Trophoblast cell (in vitro differentiated cells and primary cell): ENCODE measurements around the gene MPP3.

ENCODE experiments used
- DNase-seq, 2 donors: peaks; one replicate each; pipeline ENCODE4 v3.0.0-alpha.2; 2016
- H2AFZ ChIP-seq: 2 replicates; pipeline ENCODE4 v1.6.1; 2013; ENCODE audit warnings: low read length, moderate library complexity, mild to moderate bottlenecking; ENCODE audit not compliant: insufficient read depth, poor library complexity
- H2AK5ac ChIP-seq: 2 replicates; pipeline ENCODE4 v1.6.1; 2013; ENCODE audit warnings: mild to moderate bottlenecking, low read length
- H2BK120ac ChIP-seq: 2 replicates; pipeline ENCODE4 v1.6.1; 2013; ENCODE audit warnings: low read length, mild to moderate bottlenecking, moderate library complexity; ENCODE audit not compliant: insufficient read depth, poor library complexity
- H2BK12ac ChIP-seq: 2 replicates; pipeline ENCODE4 v1.6.1; 2013; ENCODE audit warnings: mild to moderate bottlenecking, low read length, moderate library complexity
- H2BK5ac ChIP-seq: 2 replicates; pipeline ENCODE4 v1.6.1; 2013; ENCODE audit warnings: low read length, low read depth, moderate library complexity, mild to moderate bottlenecking; ENCODE audit not compliant: poor library complexity
- H3K14ac ChIP-seq: 2 replicates; pipeline ENCODE4 v1.6.1; 2013; ENCODE audit warnings: mild to moderate bottlenecking, low read length
- H3K18ac ChIP-seq: 2 replicates; pipeline ENCODE4 v1.6.1; 2013; ENCODE audit warnings: mild to moderate bottlenecking, low read length
- H3K23ac ChIP-seq: 2 replicates; pipeline ENCODE4 v1.6.1; 2013; ENCODE audit warnings: low read length
- H3K27ac ChIP-seq: 2 replicates; pipeline ENCODE4 v1.5.1; 2013; ENCODE audit warnings: low read depth, mild to moderate bottlenecking, inconsistent platforms, low read length, moderate library complexity
- H3K27me3 ChIP-seq: 2 replicates; pipeline ENCODE4 v1.6.1; 2013; ENCODE audit warnings: inconsistent platforms, mild to moderate bottlenecking, low read length, moderate library complexity; ENCODE audit not compliant: insufficient read depth
- H3K36me3 ChIP-seq, 2 experiments: 1 replicate in 1 of 2; 2 replicates in 1 of 2; pipeline ENCODE4 v1.6.1; 2013; ENCODE audit warnings: low read length in 2 of 2, mild to moderate bottlenecking in 2 of 2, moderate library complexity in 1 of 2; ENCODE audit not compliant: insufficient read depth in 2 of 2, control insufficient read depth in 1 of 2
- H3K4ac ChIP-seq: 2 replicates; pipeline ENCODE4 v1.6.1; 2013; ENCODE audit warnings: low read depth, mild to moderate bottlenecking, low read length, moderate library complexity
- H3K4me1 ChIP-seq, 2 experiments: 1 replicate in 1 of 2; 2 replicates in 1 of 2; pipeline ENCODE4 v1.6.1; 2013; ENCODE audit warnings: low read length in 2 of 2, mild to moderate bottlenecking in 2 of 2, moderate library complexity in 1 of 2; ENCODE audit not compliant: insufficient read depth in 2 of 2, control insufficient read depth in 1 of 2
- H3K4me2 ChIP-seq: 2 replicates; pipeline ENCODE4 v1.6.1; 2013; ENCODE audit warnings: inconsistent platforms, mild to moderate bottlenecking, low read length, moderate library complexity
- H3K4me3 ChIP-seq: 2 replicates; pipeline ENCODE4 v1.5.1; 2013; ENCODE audit warnings: mild to moderate bottlenecking, low read depth, low read length, inconsistent platforms
- H3K79me1 ChIP-seq: one replicate; pipeline ENCODE4 v1.6.1; 2013; ENCODE audit warnings: low read length
- H3K79me2 ChIP-seq: 2 replicates; pipeline ENCODE4 v1.6.1; 2013; ENCODE audit warnings: low read length, mild to moderate bottlenecking; ENCODE audit not compliant: control insufficient read depth, insufficient read depth, poor library complexity
- H3K9ac ChIP-seq: 2 replicates; pipeline ENCODE4 v1.6.1; 2013; ENCODE audit warnings: mild to moderate bottlenecking, low read length
- H3K9me3 ChIP-seq: 2 replicates; pipeline ENCODE4 v1.6.1; 2013; ENCODE audit warnings: low read depth, mild to moderate bottlenecking, control low read depth, inconsistent platforms, low read length; ENCODE audit not compliant: insufficient read depth
- H4K12ac ChIP-seq: 2 replicates; pipeline ENCODE4 v1.6.1; 2013; ENCODE audit warnings: low read depth, mild to moderate bottlenecking, low read length, moderate library complexity
- H4K8ac ChIP-seq: 2 replicates; pipeline ENCODE4 v1.6.1; 2013; ENCODE audit warnings: low read depth, mild to moderate bottlenecking, low read length, moderate library complexity
- H4K91ac ChIP-seq: one replicate; pipeline ENCODE4 v1.6.1; 2013; ENCODE audit warnings: low read depth, mild to moderate bottlenecking, low read length, moderate library complexity
- WGBS: extraction: QIAGEN DNeasy Blood & Tissue Kit; methylation state at CpG from one replicate; pipeline ENCODE4 v1.1.7; 2013; ENCODE audit warnings: missing lambda C conversion rate; ENCODE audit not compliant: insufficient read length, insufficient coverage; ENCODE audit errors: extremely low coverage; 5-methylcytosine and 5-hydroxymethylcytosine counted together

MPP3 gene

GRCh38 chr17:43779145-43780125 is 53.5 kb downstream of the MPP3 start:
- Histone ChIP-seq H2AK5ac (no peak overlapping the region), H3K23ac (no peak overlapping the region), H2BK120ac (peak overlapping the region; percentile 40), H3K4me1 (peaks cover 4 to 6% of the 10 kb centered on the region in 2 experiments), H3K9me3 (no peaks in the 10 kb centered on the region), H3K27me3 (no peaks in the 10 kb centered on the region), H3K79me2 (peaks cover 11% of the 10 kb centered on the region), H2BK5ac (no peak overlapping the region), H3K9ac (peak overlapping the region; percentile 75), H4K8ac (peak overlapping the region; percentile 77), H3K4ac (no peak overlapping the region), H3K14ac (peak overlapping the region; percentile 67), H4K91ac (peak overlapping the region; percentile 59), H3K4me2 (peak overlapping the region; percentile 92), H3K4me3 (peak overlapping the region; percentile 86), H3K79me1 (peaks cover 16% of the 10 kb centered on the region), H3K18ac (peak overlapping the region; percentile 63), H2AFZ (peak overlapping the region; percentile 74), H3K27ac (peak overlapping the region; percentile 95), H4K12ac (peak overlapping the region; percentile 43), H2BK12ac (no peak overlapping the region), H3K36me3 (peaks cover 15 to 22% of the 10 kb centered on the region in 2 experiments)
- no peak for DNase-seq
- whole genome bisulfite sequencing = no CpG with 5 or more reads among the region's 26 CpGs

- H3K27me3 ChIP-seq = no peaks in the 10 kb centered on the region
- H4K8ac ChIP-seq = peak within 1 kb of the TSS; percentile 99
- H3K4me1 ChIP-seq = peaks cover 4 to 6% of the 10 kb centered on the region in 2 experiments
- peak within 1 kb of the TSS; percentile 74 for H2AFZ ChIP-seq
- peak; percentile 98 to 99 for DNase-seq
- peaks cover 16% of the 10 kb centered on the region for H3K79me1 ChIP-seq
- peak within 1 kb of the TSS; percentile 62 for H2BK12ac ChIP-seq
- H4K91ac ChIP-seq = peak within 1 kb of the TSS; percentile 97
- H3K27ac ChIP-seq = peak within 1 kb of the TSS; percentile 95
- H3K4me3 ChIP-seq = peak within 1 kb of the TSS; percentile 86
- H3K9ac ChIP-seq = peak within 1 kb of the TSS; percentile 75
- H4K12ac ChIP-seq = peak within 1 kb of the TSS; percentile 98
- H3K14ac ChIP-seq = peak within 1 kb of the TSS; percentile 99
- no peak within 1 kb of the TSS for H3K23ac ChIP-seq
- peak within 1 kb of the TSS; percentile 98 for H3K4ac ChIP-seq
- H2BK5ac ChIP-seq = peak within 1 kb of the TSS; percentile 99
- peak within 1 kb of the TSS; percentile 95 for H2AK5ac ChIP-seq
- H2BK120ac ChIP-seq = peak within 1 kb of the TSS; percentile 99
- no peaks in the 10 kb centered on the region for H3K9me3 ChIP-seq
- H3K4me2 ChIP-seq = peak within 1 kb of the TSS; percentile 92
- H3K18ac ChIP-seq = peak within 1 kb of the TSS; percentile 100
- H3K79me2 ChIP-seq = peaks cover 11% of the 10 kb centered on the region
- peaks cover 23 to 28% of the 10 kb centered on the region in 2 experiments for H3K36me3 ChIP-seq
- WGBS = no CpG with 5 or more reads among the region's 100 CpGs
Observed at GRCh38 chr17:43778337-43779144, 54.4 kb downstream of the MPP3 start, which contains the start of gene DUSP3. DUSP3 (minus strand) TSS chr17:43778977; CDS start chr17:43778924, 53 bp downstream.

GRCh38 chr17:43774304-43775250 is 58.4 kb downstream of the MPP3 start:
- no peak for DNase-seq
- Histone ChIP-seq H3K79me2 (peaks cover 11% of the 10 kb centered on the region), H4K12ac (no peak overlapping the region), H3K4ac (no peak overlapping the region), H3K4me3 (no peak overlapping the region), H2BK120ac (no peak overlapping the region), H3K9me3 (peaks cover 1% of the 10 kb centered on the region), H3K9ac (no peak overlapping the region), H2BK5ac (no peak overlapping the region), H3K4me1 (peaks cover 4 to 6% of the 10 kb centered on the region in 2 experiments), H2BK12ac (no peak overlapping the region), H3K27me3 (no peaks in the 10 kb centered on the region), H2AFZ (no peak overlapping the region), H3K4me2 (no peak overlapping the region), H3K23ac (no peak overlapping the region), H3K18ac (no peak overlapping the region), H3K27ac (no peak overlapping the region), H3K36me3 (peaks cover 53 to 61% of the 10 kb centered on the region in 2 experiments), H4K8ac (no peak overlapping the region), H2AK5ac (no peak overlapping the region), H3K79me1 (peaks cover 16% of the 10 kb centered on the region), H4K91ac (no peak overlapping the region), H3K14ac (no peak overlapping the region)
- WGBS = no CpG with 5 or more reads among the region's 16 CpGs
